ENCODE data around the gene NCOA6.

The NCOA6 gene

DNA sequence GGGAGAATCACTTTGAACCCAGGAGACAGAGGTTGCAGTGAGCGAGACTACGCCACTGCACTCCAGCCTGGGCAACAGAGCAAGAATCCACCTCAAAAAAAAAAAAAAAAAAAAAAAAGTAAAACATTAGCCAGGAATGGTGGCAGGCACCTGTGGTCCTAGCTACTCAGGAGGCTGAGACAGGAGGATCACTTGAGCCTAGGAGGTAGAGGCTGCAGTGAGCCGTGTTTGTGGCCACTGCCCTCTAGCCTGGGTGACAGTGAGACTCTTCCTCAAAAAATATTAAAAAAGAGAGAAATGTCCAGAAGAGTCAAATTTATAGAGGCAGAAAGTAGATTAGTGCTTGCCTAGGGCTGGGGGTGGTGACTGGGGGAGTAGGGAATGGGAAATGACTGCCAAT is 141.8 kb downstream of the NCOA6 start:
- DNase-seq (ENCODE audit: insufficient read length): no peak
- TF ChIP-seq POLR2AphosphoS5 (IDR thresholded peaks at IDR 0.05; ENCODE audit: low read depth, low read length) (no peak), POLR2A (IDR thresholded peaks at IDR 0.05; ENCODE audit: low read depth, low read length) (no peak), TAF1 (IDR thresholded peaks at IDR 0.05; ENCODE audit: borderline replicate concordance, low read depth, low read length) (no peak)
- FAIRE-seq: no peak

- TF ChIP-seq POLR2A (IDR thresholded peaks at IDR 0.05; ENCODE audit: low read depth, low read length): no peak
- TF ChIP-seq POLR2AphosphoS5 (IDR thresholded peaks at IDR 0.05; ENCODE audit: low read depth, low read length): no peak
- TF ChIP-seq TAF1 (IDR thresholded peaks at IDR 0.05; ENCODE audit: borderline replicate concordance, low read depth, low read length): no peak
- no peak for DNase-seq (ENCODE audit: insufficient read length)
- no peak for FAIRE-seq
Observed at GRCh38 chr20:34680586-34681175, 144.8 kb downstream of the NCOA6 start.

- TF ChIP-seq POLR2AphosphoS5 (IDR thresholded peaks at IDR 0.05; ENCODE audit: low read depth, low read length) (peak; percentile 86), TAF1 (IDR thresholded peaks at IDR 0.05; ENCODE audit: borderline replicate concordance, low read depth, low read length) (peak; percentile 73), POLR2A (IDR thresholded peaks at IDR 0.05; ENCODE audit: low read depth, low read length) (peak; percentile 85)
- DNase-seq (ENCODE audit: insufficient read length) (peak; percentile 91), FAIRE-seq (peak; percentile 99)
Observed at GRCh38 chr20:34676642-34677373, 148.6 kb downstream of the NCOA6 start, which contains the start of gene PIGU. PIGU (minus strand) TSS chr20:34677092; CDS start chr20:34677085, 7 bp downstream.

DNA sequence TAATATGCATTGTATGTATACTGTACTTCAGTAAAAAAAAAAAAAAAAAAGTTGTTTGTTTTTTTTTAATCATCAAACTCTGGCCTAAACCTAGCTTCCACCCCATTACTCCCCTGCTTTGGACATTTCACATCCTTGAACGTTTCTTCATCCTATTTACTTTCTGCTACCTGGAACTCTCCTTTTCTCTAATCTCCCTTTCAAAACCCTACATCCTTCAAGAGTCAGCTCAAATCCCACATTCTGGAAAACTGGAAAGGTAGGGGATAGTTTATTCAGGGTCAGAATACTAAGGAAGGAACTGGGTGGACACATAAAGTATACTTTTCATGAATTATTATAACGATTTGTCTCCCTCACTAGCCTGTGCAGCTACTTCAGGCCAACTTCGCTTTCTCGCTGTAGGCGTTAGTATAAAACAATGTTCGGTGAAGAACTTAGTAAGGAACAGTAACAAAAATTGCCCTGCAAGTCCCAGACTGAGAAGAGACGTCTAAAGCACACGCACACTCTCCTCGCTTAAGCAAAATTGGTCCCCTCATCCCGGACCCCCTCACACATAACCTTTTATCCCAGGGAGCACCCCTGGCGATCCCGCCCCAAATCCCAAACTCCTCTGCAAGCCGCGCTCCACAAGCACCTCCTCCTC is 149.3 kb downstream of the NCOA6 start:
- TF ChIP-seq TAF1 (IDR thresholded peaks at IDR 0.05; ENCODE audit: borderline replicate concordance, low read depth, low read length) (no peak), POLR2AphosphoS5 (IDR thresholded peaks at IDR 0.05; ENCODE audit: low read depth, low read length) (no peak), POLR2A (IDR thresholded peaks at IDR 0.05; ENCODE audit: low read depth, low read length) (no peak)
- DNase-seq (ENCODE audit: insufficient read length) (no peak), FAIRE-seq (no peak)

- FAIRE-seq (no peak), DNase-seq (ENCODE audit: insufficient read length) (no peak)
- TF ChIP-seq TAF1 (IDR thresholded peaks at IDR 0.05; ENCODE audit: borderline replicate concordance, low read depth, low read length) (no peak), POLR2AphosphoS5 (IDR thresholded peaks at IDR 0.05; ENCODE audit: low read depth, low read length) (no peak), POLR2A (IDR thresholded peaks at IDR 0.05; ENCODE audit: low read depth, low read length) (no peak)
Observed at GRCh38 chr20:34675561-34675960, 149.9 kb downstream of the NCOA6 start.

- no peak for FAIRE-seq
Observed at GRCh38 chr20:34673412-34673811, 152.0 kb downstream of the NCOA6 start.

GRCh38 chr20:34669094-34669493 is 156.4 kb downstream of the NCOA6 start:
- TF ChIP-seq POLR2AphosphoS5 (IDR thresholded peaks at IDR 0.05; ENCODE audit: low read depth, low read length): no peak
- no peak for TF ChIP-seq POLR2A (IDR thresholded peaks at IDR 0.05; ENCODE audit: low read depth, low read length)
- no peak for TF ChIP-seq TAF1 (IDR thresholded peaks at IDR 0.05; ENCODE audit: borderline replicate concordance, low read depth, low read length)
- DNase-seq (ENCODE audit: insufficient read length) (no peak), FAIRE-seq (no peak)

More at GRCh38 chr20:34673412-34673811, 152.0 kb downstream of the NCOA6 start:
- TF ChIP-seq POLR2AphosphoS5 (IDR thresholded peaks at IDR 0.05; ENCODE audit: low read depth, low read length): no peak
- TF ChIP-seq TAF1 (IDR thresholded peaks at IDR 0.05; ENCODE audit: borderline replicate concordance, low read depth, low read length): no peak
- no peak for TF ChIP-seq POLR2A (IDR thresholded peaks at IDR 0.05; ENCODE audit: low read depth, low read length)
- no peak for DNase-seq (ENCODE audit: insufficient read length)

Measured in GM12892 (cell line).